Epithelial cell of proximal tubule (primary cell): ENCODE measurements around the gene FOSB. TPM values are rescaled to one million over a fixed set of nuclear protein-coding genes. Genes with fewer than 3 reads are reported as not detected.

Experiments used
- DNase-seq: peaks from one replicate; pipeline ENCODE4 v3.0.0-alpha.2; 2011; ENCODE audit warnings: low read depth
- H3K4me3 ChIP-seq: 2 replicates; pipeline ENCODE4 v1.5.1; 2011; ENCODE audit warnings: low read depth, mild to moderate bottlenecking, low read length
- total RNA-seq: library from RNA; depleted of rRNA; stranded (reverse); fragments of >200 nt; gene quantifications from 2 replicates; pipeline ENCODE4 v1.2.3, GENCODE V29; 2015
- TF ChIP-seq, protein P1 (sequence below): conservative IDR thresholded peaks from 2 replicates; pipeline ENCODE4 v1.5.1; 2012; ENCODE audit warnings: low read depth, mild to moderate bottlenecking, low read length

FOSB gene
- total RNA-seq, 1 donor from 2014 or later, result 3.4 TPM

- no peak overlapping the region for H3K4me3 ChIP-seq
- DNase-seq, result no peak
- TF ChIP-seq, protein P1, sequence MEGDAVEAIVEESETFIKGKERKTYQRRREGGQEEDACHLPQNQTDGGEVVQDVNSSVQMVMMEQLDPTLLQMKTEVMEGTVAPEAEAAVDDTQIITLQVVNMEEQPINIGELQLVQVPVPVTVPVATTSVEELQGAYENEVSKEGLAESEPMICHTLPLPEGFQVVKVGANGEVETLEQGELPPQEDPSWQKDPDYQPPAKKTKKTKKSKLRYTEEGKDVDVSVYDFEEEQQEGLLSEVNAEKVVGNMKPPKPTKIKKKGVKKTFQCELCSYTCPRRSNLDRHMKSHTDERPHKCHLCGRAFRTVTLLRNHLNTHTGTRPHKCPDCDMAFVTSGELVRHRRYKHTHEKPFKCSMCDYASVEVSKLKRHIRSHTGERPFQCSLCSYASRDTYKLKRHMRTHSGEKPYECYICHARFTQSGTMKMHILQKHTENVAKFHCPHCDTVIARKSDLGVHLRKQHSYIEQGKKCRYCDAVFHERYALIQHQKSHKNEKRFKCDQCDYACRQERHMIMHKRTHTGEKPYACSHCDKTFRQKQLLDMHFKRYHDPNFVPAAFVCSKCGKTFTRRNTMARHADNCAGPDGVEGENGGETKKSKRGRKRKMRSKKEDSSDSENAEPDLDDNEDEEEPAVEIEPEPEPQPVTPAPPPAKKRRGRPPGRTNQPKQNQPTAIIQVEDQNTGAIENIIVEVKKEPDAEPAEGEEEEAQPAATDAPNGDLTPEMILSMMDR, result no peak
These were observed 54.5 kb downstream of the FOSB start for GRCh38 chr19:45522010-45522941.

GRCh38 chr19:45523642-45524256, 56.0 kb downstream of the FOSB start:
- DNase-seq, result no peak
- TF ChIP-seq, protein P1, result peak; percentile 85
- H3K4me3 ChIP-seq, result no peak overlapping the region

DNA sequence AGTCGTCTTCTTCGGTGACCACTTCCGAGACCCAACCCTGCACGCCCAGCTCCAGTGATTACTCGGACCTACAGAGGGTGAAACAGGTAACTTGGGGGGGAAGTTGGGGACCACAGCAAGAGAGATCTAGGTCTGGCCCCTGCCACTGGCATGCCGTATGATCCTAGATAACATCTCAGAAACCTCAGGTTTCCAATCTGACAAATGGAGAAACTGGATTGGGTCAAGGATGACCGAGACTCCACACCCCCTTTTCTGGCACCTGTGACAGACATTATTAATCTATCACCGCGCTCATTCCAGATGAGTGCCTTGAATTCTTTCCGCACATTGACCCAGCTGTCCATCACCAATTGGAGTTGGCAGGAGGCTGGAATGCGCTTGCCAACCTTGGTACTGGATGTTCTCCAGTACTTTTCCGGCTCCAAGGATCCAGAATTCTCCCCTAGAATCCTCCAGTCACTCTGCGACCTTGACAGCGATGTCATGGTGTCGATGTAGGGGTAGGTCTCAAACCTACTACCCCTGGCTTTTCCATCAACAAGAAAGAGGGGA, 56.9 kb downstream of the FOSB start:
- no peak for DNase-seq
- TF ChIP-seq, protein P1, result no peak
- H3K4me3 ChIP-seq, result no peak overlapping the region

Other genes with a start within 250 kb of the FOSB start
- 0.12 TPM in 1 of 2 replicates, not detected in the other for gene EXOC3L2, start 222.6 kb upstream of the FOSB start, total RNA-seq
- gene MARK4, start 216.7 kb upstream of the FOSB start, total RNA-seq, result 12.6 and 15.0 TPM in 2 replicates
- not detected in 2 replicates for gene CKM, start 145.1 kb upstream of the FOSB start, total RNA-seq
- gene KLC3, start 127.2 kb upstream of the FOSB start, total RNA-seq, result 4.0 and 7.8 TPM in 2 replicates
- gene ERCC2, start 97.4 kb upstream of the FOSB start, total RNA-seq, result 32.2 and 34.8 TPM in 2 replicates
- 15.2 and 16.8 TPM in 2 replicates for gene PPP1R13L, start 62.9 kb upstream of the FOSB start, total RNA-seq
- gene POLR1G, start 61.4 kb upstream of the FOSB start, total RNA-seq, result 14.5 and 30.7 TPM in 2 replicates
- gene ERCC1, start 44.1 kb upstream of the FOSB start, total RNA-seq, result 66.6 and 71.6 TPM in 2 replicates
- gene RTN2, start 29.1 kb downstream of the FOSB start, total RNA-seq, result 6.9 and 9.7 TPM in 2 replicates
- 0.17 TPM in 1 of 2 replicates, not detected in the other for gene PPM1N, start 30.4 kb downstream of the FOSB start, total RNA-seq
- 106 and 146 TPM in 2 replicates for gene VASP, start 39.5 kb downstream of the FOSB start, total RNA-seq
- gene OPA3, start 116.8 kb downstream of the FOSB start, total RNA-seq, result 10.1 and 12.6 TPM in 2 replicates
- gene GPR4, start 134.2 kb downstream of the FOSB start, total RNA-seq, result not detected in 2 replicates
- gene EML2, start 171.4 kb downstream of the FOSB start, total RNA-seq, result 17.7 and 33.6 TPM in 2 replicates
- gene GIPR, start 200.2 kb downstream of the FOSB start, total RNA-seq, result 0.22 and 0.86 TPM in 2 replicates
- gene SNRPD2, start 224.0 kb downstream of the FOSB start, total RNA-seq, result 331 and 431 TPM in 2 replicates
- gene QPCTL, start 224.7 kb downstream of the FOSB start, total RNA-seq, result 19.3 and 25.2 TPM in 2 replicates